ENCODE measurements around the gene COL5A3.

DNA sequence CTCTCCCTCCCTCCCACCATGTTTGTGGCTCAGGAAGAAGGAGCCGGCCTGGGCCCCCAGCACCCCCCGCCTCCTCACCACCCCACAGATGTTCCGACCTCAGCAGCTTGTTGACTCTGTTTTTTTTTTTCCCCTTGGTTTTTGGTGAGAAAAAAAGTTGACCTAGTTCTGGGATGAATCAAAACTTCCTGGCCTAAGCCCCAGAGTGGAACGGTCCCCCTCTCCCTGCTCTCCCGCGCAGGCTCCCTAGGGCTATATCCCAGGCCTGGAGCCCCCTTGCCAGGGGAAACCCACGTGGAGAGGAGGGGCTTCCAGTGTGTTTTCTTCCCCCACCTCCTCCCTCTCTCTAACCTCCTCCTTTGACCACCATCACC lies 4.0 kb downstream of the COL5A3 start:
- TF ChIP-seq GATA2 (IDR thresholded peaks at IDR 0.05; ENCODE audit: low read depth, low read length), result no peak
- TF ChIP-seq GATA3 (IDR thresholded peaks at IDR 0.05; ENCODE audit: low read depth, low read length), result no peak
